Naive thymus-derived CD8-positive, alpha-beta T cell (primary cell): Measurements from ENCODE around the gene CACFD1. TPM values are rescaled to one million over a fixed set of nuclear protein-coding genes. Genes with fewer than 3 reads are reported as not detected.

ENCODE experiments used
- ATAC-seq, 2 donors: fragments of 150-1000 bp; cut with Tn5 transposase in 1 of 2; sonication (Bioruptor Pico), chemical (Tn5 transposase) in 1 of 2; 1 replicate in 1 of 2; 2 replicates in 1 of 2; pipeline ENCODE4 v1.10.0; 2021; ENCODE audit warnings: mild to moderate bottlenecking in 2 of 2, moderate library complexity in 2 of 2
- POLR2A ChIA-PET: fragments of 350-600 bp; sonication (Branson Sonifier 250); formaldehyde crosslinking; loops from one replicate; lab custom pipeline; 2021; ENCODE audit warnings: antibody characterized with exemption; lab: Charles Lee
- DNase-seq, 10 donors: peaks; one replicate each; pipeline versions ENCODE4 v3.0.0 to v3.0.0-alpha.2; 2020 to 2022
- H3K27ac Mint-ChIP-seq, 10 donors: one replicate each; pipeline ENCODE4 v1.8.0; 2020 to 2022; ENCODE audit warnings: mild to moderate bottlenecking in 10 of 10, mixed read lengths in 10 of 10, moderate library complexity in 4 of 10, inconsistent platforms in 1 of 10
- H3K27me3 Mint-ChIP-seq, 5 donors: one replicate each; pipeline ENCODE4 v1.8.0; 2021 to 2022; ENCODE audit warnings: mixed read lengths in 5 of 5
- H3K36me3 Mint-ChIP-seq, 3 donors: one replicate each; pipeline ENCODE4 v1.8.0; 2020 to 2022; ENCODE audit warnings: mixed read lengths in 3 of 3, mild to moderate bottlenecking in 2 of 3, inconsistent platforms in 1 of 3
- H3K4me1 Mint-ChIP-seq, 4 donors: one replicate each; pipeline ENCODE4 v1.8.0; 2021 to 2022; ENCODE audit warnings: mixed read lengths in 4 of 4
- H3K4me3 Mint-ChIP-seq, 10 donors: one replicate each; pipeline ENCODE4 v1.8.0; 2020 to 2022; ENCODE audit warnings: mild to moderate bottlenecking in 10 of 10, mixed read lengths in 10 of 10, moderate library complexity in 6 of 10, inconsistent platforms in 1 of 10
- H3K9me3 Mint-ChIP-seq, 9 donors: one replicate each; pipeline ENCODE4 v1.8.0; 2020 to 2022; ENCODE audit warnings: mixed read lengths in 9 of 9, mild to moderate bottlenecking in 3 of 9, inconsistent platforms in 1 of 9, moderate library complexity in 1 of 9
- polyA plus RNA-seq, 3 donors: library from polyadenylated mRNA; unstranded; fragments of 300-500 nt; fragmentation: Illumina TruSeq; gene quantifications; one replicate each; pipeline ENCODE4 v1.2.3, GENCODE V29; 2021
- total RNA-seq, 8 experiments: library from RNA in 2 of 8; stranded (reverse) in 2 of 8; gene quantifications; one replicate each; pipeline ENCODE4 v1.2.3 and lab custom pipeline; 2021 to 2026

CACFD1 gene
- total and polyA plus RNA-seq, 5 experiments from 2014 or later: 2.5 to 4.9 (median 3.7) TPM

DNA sequence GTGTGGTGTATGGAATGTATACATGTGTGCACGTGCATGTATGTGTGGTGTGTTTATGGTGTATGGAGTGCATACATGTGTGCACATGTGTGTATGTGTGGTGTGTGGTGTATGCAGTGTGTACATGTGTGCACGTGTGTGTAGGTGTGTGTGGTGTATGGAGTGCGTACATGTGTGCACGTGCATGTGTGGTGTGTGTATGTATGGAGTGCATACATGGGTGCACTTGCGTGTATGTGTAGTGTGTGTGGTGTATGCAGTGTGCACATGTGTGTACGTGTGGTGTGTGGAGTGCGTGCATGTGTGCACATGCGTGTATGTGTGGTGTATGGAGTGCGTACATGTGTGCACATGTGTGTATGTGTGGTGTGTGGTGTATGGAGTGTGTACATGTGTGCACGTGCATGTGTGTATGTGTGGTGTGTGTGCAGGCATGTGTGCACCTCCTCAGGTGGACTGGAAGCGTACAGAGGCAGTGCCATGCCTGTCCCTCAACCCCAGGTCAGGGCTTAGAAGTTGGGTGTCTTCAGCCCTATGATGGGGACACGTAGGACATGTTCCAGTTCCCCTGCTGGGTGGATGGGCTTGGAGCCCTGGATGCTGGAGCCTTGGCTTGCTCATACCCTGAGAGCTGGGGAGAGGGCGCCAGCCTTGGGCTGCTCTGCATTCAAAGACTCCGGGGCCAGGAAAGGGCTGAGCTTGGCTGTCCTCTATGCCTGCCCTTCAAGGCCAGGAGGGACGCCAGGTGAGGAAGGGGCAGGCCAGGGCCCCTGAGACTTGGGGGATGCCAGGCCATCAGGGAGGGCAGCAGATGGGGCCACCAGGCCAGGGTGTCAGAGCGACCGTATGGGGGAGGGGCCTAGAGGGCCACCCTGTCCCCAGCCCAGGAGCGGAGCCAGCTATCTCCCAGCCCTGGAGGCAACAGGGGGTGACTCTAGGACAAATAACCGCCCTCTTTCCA lies 52.8 kb downstream of the CACFD1 start:
- Mint-ChIP-seq H3K9me3 (no peaks in the 10 kb centered on the region), H3K4me1 (peaks cover 9 to 30% (median 24%) of the 10 kb centered on the region in 4 donors), H3K27ac (no peak overlapping the region), H3K4me3 (no peak overlapping the region), H3K36me3 (no peaks in the 10 kb centered on the region), H3K27me3 (no peaks in the 10 kb centered on the region)
- POLR2A ChIA-PET: no interaction called here
- DNase-seq (no peak), ATAC-seq (no peak)

DNA sequence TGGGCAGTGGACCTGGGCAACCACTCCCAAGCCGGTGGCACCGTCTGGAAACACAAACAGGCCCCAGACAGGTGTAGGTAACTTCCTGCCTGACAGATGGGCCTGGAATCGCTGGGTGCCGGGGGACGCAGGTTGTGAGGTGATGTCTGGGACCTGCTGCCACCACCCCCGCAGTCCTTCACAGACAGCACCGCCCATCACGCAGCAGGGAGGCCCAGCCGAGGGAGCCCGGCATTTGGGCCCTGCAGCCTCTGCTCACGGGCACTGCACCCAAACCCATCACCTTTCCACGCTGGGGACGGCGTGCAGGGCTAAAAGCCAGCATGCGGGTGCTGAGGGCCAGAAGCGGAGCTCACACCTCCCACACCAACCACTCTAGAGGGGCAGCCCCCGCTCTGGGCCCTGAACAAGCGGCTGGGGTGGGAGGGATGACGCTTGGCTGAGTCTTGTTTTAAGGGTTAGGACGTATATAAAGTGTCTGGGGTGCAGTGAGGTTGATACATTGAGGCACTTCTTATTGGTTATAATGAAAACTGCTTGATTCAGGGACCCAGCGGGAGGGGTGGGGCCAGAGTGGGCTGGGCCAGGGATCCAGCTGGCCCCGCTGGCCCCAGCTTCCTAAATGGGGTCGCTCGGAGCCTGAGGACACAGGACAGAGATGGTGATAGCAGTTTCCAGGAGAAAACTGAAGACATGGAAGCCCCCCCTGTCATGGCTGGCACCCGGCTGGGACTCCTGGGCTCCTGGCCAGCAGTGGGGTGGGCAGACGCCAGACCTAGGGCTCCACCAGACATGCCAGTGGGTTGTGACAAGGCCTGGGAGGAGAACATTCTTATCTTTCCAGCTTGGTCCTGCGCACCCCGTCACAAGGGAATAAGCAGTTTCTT lies 53.7 kb downstream of the CACFD1 start:
- no peaks in the 10 kb centered on the region for H3K27me3 Mint-ChIP-seq
- H3K4me1 Mint-ChIP-seq: peaks cover 9 to 20% (median 18%) of the 10 kb centered on the region in 4 donors
- H3K36me3 Mint-ChIP-seq: no peaks in the 10 kb centered on the region
- no peak overlapping the region for H3K4me3 Mint-ChIP-seq
- no peak for DNase-seq
- H3K9me3 Mint-ChIP-seq: no peaks in the 10 kb centered on the region
- ATAC-seq: no peak
- H3K27ac Mint-ChIP-seq: no peak overlapping the region
- POLR2A ChIA-PET: no interaction called here

DNA sequence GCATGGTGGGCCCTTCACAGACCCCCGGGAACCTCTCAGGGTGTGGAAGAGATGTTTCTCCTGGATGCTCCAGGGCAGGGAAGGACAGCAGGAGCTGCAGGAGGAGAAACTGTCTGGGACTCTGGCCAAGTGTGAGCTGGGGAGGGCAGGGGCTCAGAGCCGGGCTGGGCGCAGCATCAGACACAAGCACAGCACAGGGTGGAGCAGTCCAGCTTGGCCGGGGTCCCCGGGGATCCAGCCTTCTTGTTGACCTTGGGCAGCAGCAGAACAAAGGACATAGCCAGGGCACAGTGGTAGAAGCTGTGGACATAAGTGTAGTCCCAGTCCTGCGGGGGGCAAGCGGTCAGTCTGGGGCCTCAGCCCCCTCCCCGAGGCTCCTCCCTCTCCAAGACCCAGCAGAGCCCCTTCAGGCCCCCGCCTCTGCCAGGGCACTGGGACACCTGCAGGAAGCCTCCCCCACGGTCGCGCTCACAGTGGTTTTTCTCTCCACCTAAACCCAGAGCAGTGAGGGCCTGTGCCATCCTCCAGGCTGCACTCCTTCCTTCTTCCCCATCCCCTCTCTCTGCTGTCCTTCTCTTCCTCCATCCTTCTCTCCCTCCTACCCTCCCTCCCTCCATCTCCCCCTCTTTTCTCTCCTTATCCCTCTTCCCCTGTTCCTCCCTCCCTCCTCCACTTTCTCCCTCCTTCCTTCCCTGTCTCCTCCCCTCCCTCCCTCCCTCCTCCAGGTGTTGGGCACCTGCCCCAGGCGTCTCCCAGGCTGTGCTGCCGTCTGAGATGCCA lies 54.9 kb downstream of the CACFD1 start:
- Mint-ChIP-seq H3K27ac (no peak overlapping the region), H3K36me3 (no peaks in the 10 kb centered on the region), H3K4me1 (peaks cover 4 to 12% (median 7%) of the 10 kb centered on the region in 4 donors), H3K9me3 (no peaks in the 10 kb centered on the region), H3K27me3 (no peaks in the 10 kb centered on the region), H3K4me3 (no peak overlapping the region)
- DNase-seq (no peak), ATAC-seq (no peak)
- POLR2A ChIA-PET: no interaction called here

DNA sequence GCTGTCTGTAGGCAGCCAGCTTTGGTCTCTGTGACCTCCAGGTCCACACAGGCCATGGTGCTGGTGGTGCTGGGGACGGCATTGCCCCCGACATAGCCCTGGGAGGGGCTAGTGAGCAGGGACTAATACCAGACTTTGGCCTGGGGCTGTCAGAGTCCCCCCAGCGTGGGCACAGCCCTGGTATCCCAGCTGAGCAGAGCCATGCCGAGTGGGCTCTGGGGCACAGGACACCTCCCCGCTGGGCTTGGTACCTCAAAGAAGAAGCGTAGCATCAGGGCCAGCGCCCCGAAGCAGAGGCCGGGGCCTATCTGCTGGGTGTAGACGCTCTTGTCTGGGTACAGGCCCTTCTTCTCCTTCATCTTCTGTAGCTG lies 55.4 kb downstream of the CACFD1 start:
- no peak overlapping the region for H3K4me3 Mint-ChIP-seq
- no peak for ATAC-seq
- no peak overlapping the region for H3K27ac Mint-ChIP-seq
- no peaks in the 10 kb centered on the region for H3K27me3 Mint-ChIP-seq
- no peaks in the 10 kb centered on the region for H3K9me3 Mint-ChIP-seq
- peaks cover 2 to 7% (median 3%) of the 10 kb centered on the region in 4 donors for H3K4me1 Mint-ChIP-seq
- POLR2A ChIA-PET: no interaction called here
- DNase-seq: no peak
- H3K36me3 Mint-ChIP-seq: no peaks in the 10 kb centered on the region

DNA sequence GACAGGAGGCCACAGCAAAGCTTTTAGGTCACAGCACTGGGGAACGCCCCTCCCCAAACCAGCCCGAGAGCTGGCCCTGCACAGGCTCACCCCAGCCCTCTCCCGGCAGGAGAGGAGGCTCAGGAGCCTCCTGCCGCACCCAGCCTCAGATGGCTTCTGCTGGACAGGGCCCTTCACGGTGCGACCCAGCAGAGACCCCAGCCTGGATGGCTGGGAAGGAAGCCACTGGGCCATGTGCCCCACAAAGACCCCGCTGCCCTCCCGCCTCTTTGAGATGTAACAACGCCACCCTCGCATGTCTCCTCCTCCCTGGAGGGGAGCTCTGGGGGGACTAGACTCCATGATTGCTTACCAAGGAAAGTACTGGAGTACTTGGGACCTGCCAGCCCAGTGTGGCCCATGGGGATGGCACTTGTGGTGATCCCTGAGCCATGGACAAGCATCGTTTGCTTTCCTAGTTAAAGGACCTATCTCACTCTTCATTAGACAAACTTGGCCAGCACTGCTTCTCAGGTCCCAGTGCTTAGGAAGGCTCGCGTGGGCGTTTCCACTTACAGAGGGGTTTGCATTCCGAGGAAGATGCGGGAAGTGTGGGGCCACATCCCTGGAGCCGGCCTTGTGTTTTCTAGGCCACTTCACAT lies 56.0 kb downstream of the CACFD1 start:
- no peak overlapping the region for H3K4me3 Mint-ChIP-seq
- POLR2A ChIA-PET: no interaction called here
- DNase-seq: no peak
- H3K9me3 Mint-ChIP-seq: no peaks in the 10 kb centered on the region
- H3K27ac Mint-ChIP-seq: peak overlapping the region in 3 of 10 donors; percentile 25 to 63 (median 41)
- no peaks in the 10 kb centered on the region for H3K27me3 Mint-ChIP-seq
- H3K4me1 Mint-ChIP-seq: peaks cover 0 to 2% (median under 1%) of the 10 kb centered on the region in 4 donors
- no peaks in the 10 kb centered on the region for H3K36me3 Mint-ChIP-seq
- ATAC-seq: no peak

DNA sequence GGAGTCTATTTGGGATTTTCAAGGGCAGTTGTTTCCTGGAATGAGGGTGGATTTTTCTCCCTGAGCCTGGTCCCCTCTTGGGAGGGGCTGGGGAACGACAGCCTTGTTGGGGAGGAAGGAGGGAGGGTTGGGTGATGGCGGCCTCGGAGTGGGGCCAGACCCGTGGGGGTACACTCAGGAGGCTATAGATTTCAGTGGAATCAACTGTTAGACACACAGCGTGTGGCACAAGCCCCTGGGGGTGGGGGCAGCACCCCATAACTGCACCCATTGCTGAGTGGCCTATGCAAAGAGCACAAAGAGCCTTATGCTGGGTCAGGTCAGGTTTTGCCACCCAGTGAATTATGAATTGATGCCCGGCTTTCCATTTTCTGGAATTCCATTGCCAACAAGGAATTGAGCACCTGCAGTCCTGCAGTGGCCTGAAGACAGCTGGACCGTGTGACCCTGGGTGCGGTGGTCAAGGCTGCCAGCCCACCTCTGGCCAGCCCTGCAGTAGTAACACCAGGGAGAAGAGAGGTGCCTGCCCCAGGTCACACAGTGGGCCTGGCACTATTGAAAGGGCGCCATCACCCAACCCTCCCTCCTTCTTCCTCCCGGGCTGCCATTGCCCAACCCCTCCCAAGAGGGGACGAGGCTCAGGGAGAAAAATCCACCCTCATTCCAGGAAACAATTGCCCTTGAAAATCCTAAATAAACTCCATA lies 56.6 kb downstream of the CACFD1 start:
- POLR2A ChIA-PET: no interaction called here
- Mint-ChIP-seq H3K4me1 (no peaks in the 10 kb centered on the region), H3K27ac (peak overlapping the region in 1 of 10 donors; percentile 25), H3K27me3 (no peaks in the 10 kb centered on the region), H3K4me3 (no peak overlapping the region), H3K9me3 (no peaks in the 10 kb centered on the region), H3K36me3 (no peaks in the 10 kb centered on the region)
- DNase-seq: no peak
- ATAC-seq: no peak

DNA sequence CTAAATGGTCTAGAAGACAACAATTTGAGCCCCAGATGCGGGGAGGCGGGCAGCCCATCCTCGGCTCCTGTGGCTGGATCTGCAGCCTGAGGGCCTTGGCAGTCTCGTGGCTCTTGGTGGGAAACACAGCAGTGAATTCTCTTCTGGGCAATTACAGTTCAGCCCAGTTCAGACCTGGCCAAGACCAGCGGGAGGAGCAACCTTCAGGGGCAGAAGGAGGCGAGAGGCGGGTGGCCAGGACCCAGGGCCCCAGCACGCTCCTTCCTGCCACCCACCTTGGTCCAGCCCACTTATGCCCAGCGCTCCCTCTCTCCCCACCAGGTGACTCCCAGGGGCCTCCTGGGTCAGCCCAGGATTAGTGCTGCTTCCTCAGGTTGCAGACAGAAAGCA lies 57.2 kb downstream of the CACFD1 start:
- H3K27ac Mint-ChIP-seq: no peak overlapping the region
- POLR2A ChIA-PET: no interaction called here
- no peak for ATAC-seq

DNA sequence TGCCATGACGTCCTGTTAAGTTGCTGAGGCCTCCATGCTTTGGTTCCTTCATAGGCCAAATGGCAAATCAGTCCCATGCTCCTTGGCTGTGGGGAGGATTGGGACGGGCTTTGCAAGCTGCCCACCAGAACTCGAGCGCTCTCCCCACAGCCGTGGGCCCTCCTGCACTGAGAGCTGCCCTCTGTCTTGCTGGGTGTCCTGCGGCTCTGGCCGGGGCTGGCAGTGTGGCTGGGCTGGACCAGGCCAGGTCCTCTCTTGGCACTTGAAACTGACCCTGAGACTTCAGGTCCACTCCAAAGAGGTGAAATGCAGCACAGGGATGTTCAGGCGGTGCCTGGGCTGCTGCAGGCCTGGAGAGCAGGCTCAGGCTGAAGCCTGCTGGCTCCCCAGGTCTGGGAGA lies 57.9 kb downstream of the CACFD1 start:
- Mint-ChIP-seq H3K27ac (no peak overlapping the region), H3K36me3 (no peaks in the 10 kb centered on the region), H3K27me3 (no peaks in the 10 kb centered on the region), H3K4me3 (no peak overlapping the region), H3K4me1 (peaks cover 0 to 2% (median 0%) of the 10 kb centered on the region in 4 donors), H3K9me3 (no peaks in the 10 kb centered on the region)
- ATAC-seq: no peak
- POLR2A ChIA-PET: no interaction called here
- DNase-seq: no peak

More for the DNA sequence above, 57.2 kb downstream of the CACFD1 start:
- Mint-ChIP-seq H3K4me1 (no peaks in the 10 kb centered on the region), H3K9me3 (no peaks in the 10 kb centered on the region), H3K36me3 (no peaks in the 10 kb centered on the region), H3K4me3 (no peak overlapping the region), H3K27me3 (no peaks in the 10 kb centered on the region)
- DNase-seq: no peak

DNA sequence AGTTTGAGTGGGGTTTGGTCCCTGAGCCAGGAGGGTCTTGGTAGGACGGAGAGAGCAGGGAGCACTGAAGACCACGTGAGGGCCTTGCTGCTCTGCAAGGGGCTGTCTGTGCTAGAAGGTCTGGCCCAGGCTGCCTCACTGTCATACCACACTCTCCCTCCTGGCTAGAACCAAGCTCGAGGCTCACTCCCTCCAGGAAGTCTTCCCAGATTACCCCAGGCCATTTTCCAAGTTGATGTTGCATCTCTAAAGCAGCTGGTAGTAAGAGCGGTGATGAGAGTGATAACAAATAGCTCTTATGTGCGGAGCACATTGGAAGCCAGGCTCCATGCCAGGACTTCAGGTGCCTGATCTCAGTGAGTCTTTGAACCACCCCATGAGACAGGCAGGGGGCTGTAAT lies 58.4 kb downstream of the CACFD1 start:
- POLR2A ChIA-PET: no interaction called here
- peak overlapping the region in 1 of 10 donors; percentile 11 for H3K27ac Mint-ChIP-seq
- H3K27me3 Mint-ChIP-seq: no peaks in the 10 kb centered on the region
- H3K9me3 Mint-ChIP-seq: no peaks in the 10 kb centered on the region
- no peak overlapping the region for H3K4me3 Mint-ChIP-seq
- DNase-seq (no peak), ATAC-seq (no peak)
- H3K36me3 Mint-ChIP-seq: no peaks in the 10 kb centered on the region
- H3K4me1 Mint-ChIP-seq: peaks cover 0 to 2% (median 0%) of the 10 kb centered on the region in 4 donors

DNA sequence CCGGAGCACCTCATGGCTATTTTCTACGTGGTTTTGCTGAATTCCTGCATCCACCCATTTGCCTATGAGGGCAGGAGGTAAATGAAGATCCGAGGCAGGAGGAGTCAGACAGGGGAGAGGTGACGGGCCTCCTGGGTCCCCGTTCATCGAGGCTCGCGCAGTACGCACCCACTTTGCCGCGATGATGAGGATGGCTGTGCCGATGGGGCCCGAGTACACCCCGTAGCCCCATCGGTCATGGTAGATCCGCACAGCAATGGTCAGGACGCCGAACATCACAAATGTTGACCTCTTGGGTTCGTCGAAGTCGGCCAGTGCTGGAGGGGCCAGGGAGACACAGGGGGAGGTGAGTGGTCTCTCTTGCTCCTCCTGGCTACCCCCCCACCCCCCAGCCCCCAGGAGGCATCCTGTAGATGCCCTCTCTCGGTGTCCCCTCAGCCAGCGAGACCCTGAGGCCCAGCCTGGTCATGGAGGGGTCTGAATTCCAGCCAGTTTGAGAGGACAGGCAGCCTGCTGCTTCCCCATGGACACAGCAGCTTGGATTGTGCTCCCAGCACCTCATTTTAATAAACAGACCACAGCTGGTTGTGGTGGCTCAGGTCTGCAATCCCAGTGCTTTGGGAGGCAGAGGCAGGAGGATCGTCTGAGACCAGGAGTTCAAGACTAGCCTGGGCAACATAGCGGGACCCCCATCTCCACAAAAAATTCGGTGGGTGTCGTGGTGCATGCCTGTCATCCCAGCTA lies 59.1 kb downstream of the CACFD1 start:
- no peak for ATAC-seq
- Mint-ChIP-seq H3K36me3 (no peaks in the 10 kb centered on the region), H3K27ac (no peak overlapping the region), H3K27me3 (no peaks in the 10 kb centered on the region), H3K9me3 (no peaks in the 10 kb centered on the region), H3K4me1 (peaks cover 0 to 7% (median 0%) of the 10 kb centered on the region in 4 donors), H3K4me3 (no peak overlapping the region)
- POLR2A ChIA-PET: no interaction called here
- no peak for DNase-seq

DNA sequence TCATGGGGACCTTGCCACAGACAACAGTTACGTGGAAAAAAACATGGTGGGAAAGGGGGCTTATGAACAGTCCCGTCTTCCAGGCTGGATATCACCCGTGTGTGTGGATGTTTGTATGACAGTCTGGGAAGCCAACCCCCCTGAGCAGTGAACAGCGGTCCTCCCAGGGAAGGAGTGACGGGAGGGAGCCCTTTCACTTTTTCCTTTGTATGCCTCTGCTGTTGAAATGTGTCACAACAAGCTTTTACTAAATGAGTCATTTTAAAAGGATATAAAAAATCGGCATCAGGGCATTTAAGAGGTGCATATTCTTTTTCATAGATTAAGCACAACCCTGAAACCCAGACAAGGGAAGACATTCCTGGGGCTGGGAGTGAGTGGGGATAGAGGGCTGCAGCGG lies 59.9 kb downstream of the CACFD1 start:
- no peak overlapping the region for H3K4me3 Mint-ChIP-seq
- H3K4me1 Mint-ChIP-seq: peaks cover 0 to 7% (median 0%) of the 10 kb centered on the region in 4 donors
- ATAC-seq (no peak), DNase-seq (no peak)
- no peaks in the 10 kb centered on the region for H3K27me3 Mint-ChIP-seq
- no peak overlapping the region for H3K27ac Mint-ChIP-seq
- H3K36me3 Mint-ChIP-seq: no peaks in the 10 kb centered on the region
- H3K9me3 Mint-ChIP-seq: no peaks in the 10 kb centered on the region
- POLR2A ChIA-PET: no interaction called here
